Mesendoderm (in vitro differentiated cells): ENCODE results near the gene M1AP.

Experiments used
- DNase-seq: peaks from one replicate; pipeline ENCODE4 v3.0.0; 2013
- H2AK5ac ChIP-seq: 2 replicates; pipeline ENCODE4 v1.6.1; 2013; ENCODE audit warnings: low read length, inconsistent platforms
- H2BK120ac ChIP-seq: 2 replicates; pipeline ENCODE4 v1.6.1; 2013; ENCODE audit warnings: low read depth, mild to moderate bottlenecking, low read length, moderate library complexity, mixed read lengths
- H2BK15ac ChIP-seq: replicated peaks from 2 replicates; pipeline ENCODE4 v1.6.1; 2013; ENCODE audit warnings: low read depth, mild to moderate bottlenecking, moderate library complexity
- H2BK5ac ChIP-seq: 2 replicates; pipeline ENCODE4 v1.6.1; 2013; ENCODE audit warnings: low read length, inconsistent platforms
- H3K18ac ChIP-seq: 2 replicates; pipeline ENCODE4 v1.6.1; 2013; ENCODE audit warnings: mild to moderate bottlenecking, low read length, mixed read lengths
- H3K23ac ChIP-seq: one replicate; pipeline ENCODE4 v1.6.1; 2013; ENCODE audit warnings: low read length
- H3K27ac ChIP-seq: 2 replicates; pipeline ENCODE4 v1.5.1; 2013; ENCODE audit warnings: low read depth, mild to moderate bottlenecking, inconsistent platforms, low read length, moderate library complexity
- H3K27me3 ChIP-seq: 2 replicates; pipeline ENCODE4 v1.6.1; 2013; ENCODE audit warnings: low read length, control low read depth, mild to moderate bottlenecking, inconsistent platforms; ENCODE audit not compliant: insufficient read depth, poor library complexity
- H3K36me3 ChIP-seq: 2 replicates; pipeline ENCODE4 v1.6.1; 2013; ENCODE audit warnings: low read length, inconsistent platforms; ENCODE audit not compliant: control insufficient read depth, insufficient read depth
- H3K4ac ChIP-seq: one replicate; pipeline ENCODE4 v1.6.1; 2013; ENCODE audit warnings: low read depth, mild to moderate bottlenecking, low read length, moderate library complexity
- H3K4me1 ChIP-seq: 2 replicates; pipeline ENCODE4 v1.6.1; 2013; ENCODE audit warnings: low read depth, low read length, inconsistent platforms; ENCODE audit not compliant: control insufficient read depth
- H3K4me2 ChIP-seq: 2 replicates; pipeline ENCODE4 v1.6.1; 2013; ENCODE audit warnings: low read length
- H3K4me3 ChIP-seq: 2 replicates; pipeline ENCODE4 v1.5.1; 2013; ENCODE audit warnings: mild to moderate bottlenecking, low read length
- H3K56ac ChIP-seq: one replicate; pipeline ENCODE4 v1.6.1; 2013; ENCODE audit warnings: low read length
- H3K79me1 ChIP-seq: 2 replicates; pipeline ENCODE4 v1.6.1; 2013; ENCODE audit warnings: low read length, inconsistent platforms
- H3K79me2 ChIP-seq: 2 replicates; pipeline ENCODE4 v1.6.1; 2013; ENCODE audit warnings: mild to moderate bottlenecking, low read length; ENCODE audit not compliant: control insufficient read depth, insufficient read depth
- H3K9ac ChIP-seq: 2 replicates; pipeline ENCODE4 v1.6.1; 2013; ENCODE audit warnings: low read length, inconsistent platforms
- H4K5ac ChIP-seq: one replicate; pipeline ENCODE4 v1.6.1; 2013; ENCODE audit warnings: low read length
- H4K8ac ChIP-seq: one replicate; pipeline ENCODE4 v1.6.1; 2013; ENCODE audit warnings: low read depth, mild to moderate bottlenecking, control low read depth, low read length, moderate library complexity
- WGBS: extraction: QIAGEN DNeasy Blood & Tissue Kit; methylation state at CpG from one replicate; pipeline ENCODE4 v1.1.7; 2013; ENCODE audit warnings: low lambda C conversion rate, missing lambda C conversion rate; ENCODE audit not compliant: insufficient coverage; ENCODE audit errors: extremely low coverage; 5-methylcytosine and 5-hydroxymethylcytosine counted together

Gene M1AP

GRCh38 chr2:74546004-74546403 lies 102.1 kb downstream of the M1AP start:
- no CpG with 5 or more reads among the region's 3 CpGs for WGBS
- H2BK5ac ChIP-seq = no peak overlapping the region
- no peaks in the 10 kb centered on the region for H3K4me1 ChIP-seq
- H2BK15ac ChIP-seq = no peak overlapping the region
- H3K18ac ChIP-seq = no peak overlapping the region
- H3K4me2 ChIP-seq = no peak overlapping the region
- no peak overlapping the region for H3K4me3 ChIP-seq
- H3K79me1 ChIP-seq = no peaks in the 10 kb centered on the region
- H3K4ac ChIP-seq = no peak overlapping the region
- H3K27ac ChIP-seq = no peak overlapping the region
- no peak overlapping the region for H3K23ac ChIP-seq
- peaks cover 25% of the 10 kb centered on the region for H3K27me3 ChIP-seq
- no peaks in the 10 kb centered on the region for H3K36me3 ChIP-seq
- no peak overlapping the region for H2AK5ac ChIP-seq
- no peak overlapping the region for H4K5ac ChIP-seq
- DNase-seq = peak; percentile 29
- no peak overlapping the region for H3K9ac ChIP-seq
- no peak overlapping the region for H4K8ac ChIP-seq
- no peak overlapping the region for H2BK120ac ChIP-seq
- H3K56ac ChIP-seq = no peak overlapping the region
- H3K79me2 ChIP-seq = no peaks in the 10 kb centered on the region

- Histone ChIP-seq H3K27ac (no peak overlapping the region), H4K5ac (no peak overlapping the region), H3K27me3 (peaks cover 16% of the 10 kb centered on the region), H3K9ac (no peak overlapping the region), H3K4ac (no peak overlapping the region), H4K8ac (no peak overlapping the region), H3K4me1 (no peaks in the 10 kb centered on the region), H2BK15ac (no peak overlapping the region), H2BK5ac (no peak overlapping the region), H3K4me2 (no peak overlapping the region), H3K36me3 (no peaks in the 10 kb centered on the region), H2BK120ac (no peak overlapping the region), H3K4me3 (no peak overlapping the region), H3K18ac (no peak overlapping the region), H2AK5ac (no peak overlapping the region), H3K79me1 (no peaks in the 10 kb centered on the region), H3K56ac (no peak overlapping the region), H3K79me2 (no peaks in the 10 kb centered on the region), H3K23ac (no peak overlapping the region)
- no peak for DNase-seq
- no CpG with 5 or more reads among the region's 3 CpGs for WGBS
These were observed 103.5 kb downstream of the M1AP start for GRCh38 chr2:74544634-74545033.

DNA sequence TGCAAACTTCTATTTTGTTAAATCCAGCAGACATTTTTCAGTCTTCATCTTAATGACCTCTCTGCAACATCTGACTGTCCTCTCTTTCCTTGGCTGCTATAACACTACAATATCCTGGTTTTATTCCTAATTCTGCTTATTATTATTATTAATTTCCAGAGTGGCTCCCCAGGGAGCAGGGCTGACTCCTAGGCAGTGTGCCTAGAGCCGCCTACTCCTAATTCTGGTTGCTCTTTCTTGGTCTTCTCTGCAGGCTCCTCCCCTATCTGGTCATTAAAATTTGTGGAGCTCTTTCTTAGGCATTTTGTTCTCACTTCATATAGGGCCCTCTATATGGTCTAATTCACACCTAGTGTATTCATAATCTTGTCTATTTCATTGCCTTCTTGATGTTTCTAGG lies 105.2 kb downstream of the M1AP start:
- Histone ChIP-seq H4K5ac (no peak overlapping the region), H3K27ac (no peak overlapping the region), H2AK5ac (no peak overlapping the region), H3K56ac (no peak overlapping the region), H3K79me2 (no peaks in the 10 kb centered on the region), H3K18ac (no peak overlapping the region), H2BK120ac (no peak overlapping the region), H2BK5ac (no peak overlapping the region), H2BK15ac (no peak overlapping the region), H3K36me3 (no peaks in the 10 kb centered on the region), H3K4ac (no peak overlapping the region), H4K8ac (no peak overlapping the region), H3K4me1 (no peaks in the 10 kb centered on the region), H3K27me3 (peaks cover 7% of the 10 kb centered on the region), H3K4me3 (no peak overlapping the region), H3K23ac (no peak overlapping the region), H3K4me2 (no peak overlapping the region), H3K79me1 (no peaks in the 10 kb centered on the region), H3K9ac (no peak overlapping the region)
- no peak for DNase-seq
- no CpG with 5 or more reads among the region's 1 CpG for WGBS

GRCh38 chr2:74540291-74540690 lies 107.8 kb downstream of the M1AP start:
- no peak overlapping the region for H3K27ac ChIP-seq
- H3K4me2 ChIP-seq = no peak overlapping the region
- H4K8ac ChIP-seq = no peak overlapping the region
- H3K36me3 ChIP-seq = no peaks in the 10 kb centered on the region
- no peak for DNase-seq
- no peak overlapping the region for H2BK15ac ChIP-seq
- no peaks in the 10 kb centered on the region for H3K4me1 ChIP-seq
- no peaks in the 10 kb centered on the region for H3K79me2 ChIP-seq
- no peak overlapping the region for H4K5ac ChIP-seq
- no peak overlapping the region for H3K4me3 ChIP-seq
- no peak overlapping the region for H3K23ac ChIP-seq
- H2AK5ac ChIP-seq = no peak overlapping the region
- H2BK120ac ChIP-seq = no peak overlapping the region
- no peaks in the 10 kb centered on the region for H3K79me1 ChIP-seq
- H3K9ac ChIP-seq = no peak overlapping the region
- H3K56ac ChIP-seq = no peak overlapping the region
- peaks cover 2% of the 10 kb centered on the region for H3K27me3 ChIP-seq
- no peak overlapping the region for H3K18ac ChIP-seq
- H2BK5ac ChIP-seq = no peak overlapping the region
- no peak overlapping the region for H3K4ac ChIP-seq
- WGBS = no CpG with 5 or more reads among the region's 5 CpGs

DNA sequence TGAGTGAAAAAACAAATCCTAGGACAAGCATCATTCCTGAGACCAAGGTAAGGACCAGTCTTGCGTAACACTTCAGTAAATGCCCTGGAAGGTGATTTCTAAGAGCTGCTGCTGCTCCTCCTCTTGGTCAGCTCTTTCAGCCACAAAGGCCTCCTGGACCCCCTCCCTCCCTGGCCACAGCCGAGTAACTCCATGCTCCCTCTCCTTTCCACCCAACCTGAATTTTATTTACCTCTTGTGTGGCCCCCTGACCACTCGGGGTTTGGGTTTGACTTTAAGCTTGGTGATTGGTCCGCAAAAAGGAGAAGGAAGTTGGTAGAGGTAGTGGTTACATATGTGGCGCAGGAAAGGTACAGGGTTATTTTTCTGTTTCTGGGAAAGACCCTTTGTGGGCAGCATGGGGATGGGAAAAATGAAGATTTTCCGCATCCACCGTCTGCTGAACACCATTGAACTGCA lies 109.2 kb downstream of the M1AP start:
- no peak overlapping the region for H3K9ac ChIP-seq
- H3K18ac ChIP-seq = no peak overlapping the region
- no peak overlapping the region for H3K4me2 ChIP-seq
- no peak overlapping the region for H3K4ac ChIP-seq
- H3K27me3 ChIP-seq = no peaks in the 10 kb centered on the region
- H3K79me2 ChIP-seq = no peaks in the 10 kb centered on the region
- no peak overlapping the region for H2BK5ac ChIP-seq
- H3K36me3 ChIP-seq = no peaks in the 10 kb centered on the region
- no peak overlapping the region for H2AK5ac ChIP-seq
- no peak overlapping the region for H4K5ac ChIP-seq
- H3K79me1 ChIP-seq = no peaks in the 10 kb centered on the region
- no peak overlapping the region for H3K27ac ChIP-seq
- WGBS = no CpG with 5 or more reads among the region's 7 CpGs
- no peak overlapping the region for H2BK15ac ChIP-seq
- no peaks in the 10 kb centered on the region for H3K4me1 ChIP-seq
- H3K23ac ChIP-seq = no peak overlapping the region
- no peak overlapping the region for H4K8ac ChIP-seq
- no peak overlapping the region for H2BK120ac ChIP-seq
- no peak overlapping the region for H3K56ac ChIP-seq
- DNase-seq = no peak
- no peak overlapping the region for H3K4me3 ChIP-seq

GRCh38 chr2:74537140-74537539 lies 111.0 kb downstream of the M1AP start:
- Histone ChIP-seq H3K4ac (no peak overlapping the region), H3K27ac (no peak overlapping the region), H3K36me3 (no peaks in the 10 kb centered on the region), H2BK15ac (no peak overlapping the region), H3K27me3 (no peaks in the 10 kb centered on the region), H3K9ac (no peak overlapping the region), H3K4me3 (no peak overlapping the region), H3K79me1 (no peaks in the 10 kb centered on the region), H3K4me2 (no peak overlapping the region), H3K4me1 (no peaks in the 10 kb centered on the region), H3K56ac (no peak overlapping the region), H2BK120ac (no peak overlapping the region), H3K79me2 (no peaks in the 10 kb centered on the region), H3K18ac (no peak overlapping the region), H2BK5ac (no peak overlapping the region), H4K5ac (no peak overlapping the region), H2AK5ac (no peak overlapping the region), H3K23ac (no peak overlapping the region), H4K8ac (no peak overlapping the region)
- no peak for DNase-seq
- no CpG with 5 or more reads among the region's 4 CpGs for WGBS
